HepG2 (cell line): Measurements from ENCODE around the gene RGCC.

Experiments
- CREM ChIP-seq, 2 experiments: sonication (generic) in 1 of 2; formaldehyde crosslinking in 1 of 2; IDR thresholded peaks; 2 replicates each; pipeline versions ENCODE4 v1.4.0 to v1.6.1; 2016 to 2020; ENCODE audit warnings: antibody characterized with exemption in 1 of 2, mild to moderate bottlenecking in 1 of 2, missing genetic modification reagents in 1 of 2
- FOXJ3 ChIP-seq: sonication (generic); formaldehyde crosslinking; IDR thresholded peaks from 2 replicates; pipeline ENCODE4 v1.4.0; 2020; ENCODE audit warnings: missing genetic modification reagents, mild to moderate bottlenecking, borderline replicate concordance
- FOXK1 ChIP-seq: sonication (generic); formaldehyde crosslinking; IDR thresholded peaks from 2 replicates; pipeline ENCODE4 v1.4.0; 2020; ENCODE audit warnings: low read depth, missing genetic modification reagents, borderline replicate concordance
- KDM5A ChIP-seq: fragments of 200-600 bp; sonication (generic); IDR thresholded peaks from 2 replicates; pipeline ENCODE4 v1.7.0; 2018; ENCODE audit warnings: antibody characterized with exemption, mild to moderate bottlenecking, low read length, borderline replicate concordance
- STAT6 ChIP-seq: sonication (generic); formaldehyde crosslinking; IDR thresholded peaks from 2 replicates; pipeline ENCODE4 v1.4.0; 2020; ENCODE audit warnings: missing genetic modification reagents, mild to moderate bottlenecking, borderline replicate concordance
- TF ChIP-seq, protein P1 (sequence below): sonication (generic); formaldehyde crosslinking; IDR thresholded peaks from 2 replicates; pipeline ENCODE4 v1.4.0; 2020; ENCODE audit warnings: mild to moderate bottlenecking, missing genetic modification reagents, borderline replicate concordance

GRCh38 chr13:41452462-41452861 lies 4.9 kb upstream of the RGCC start:
- no peak for TF ChIP-seq FOXK1 (CRISPR knock-in tag)
- TF ChIP-seq, protein P1, sequence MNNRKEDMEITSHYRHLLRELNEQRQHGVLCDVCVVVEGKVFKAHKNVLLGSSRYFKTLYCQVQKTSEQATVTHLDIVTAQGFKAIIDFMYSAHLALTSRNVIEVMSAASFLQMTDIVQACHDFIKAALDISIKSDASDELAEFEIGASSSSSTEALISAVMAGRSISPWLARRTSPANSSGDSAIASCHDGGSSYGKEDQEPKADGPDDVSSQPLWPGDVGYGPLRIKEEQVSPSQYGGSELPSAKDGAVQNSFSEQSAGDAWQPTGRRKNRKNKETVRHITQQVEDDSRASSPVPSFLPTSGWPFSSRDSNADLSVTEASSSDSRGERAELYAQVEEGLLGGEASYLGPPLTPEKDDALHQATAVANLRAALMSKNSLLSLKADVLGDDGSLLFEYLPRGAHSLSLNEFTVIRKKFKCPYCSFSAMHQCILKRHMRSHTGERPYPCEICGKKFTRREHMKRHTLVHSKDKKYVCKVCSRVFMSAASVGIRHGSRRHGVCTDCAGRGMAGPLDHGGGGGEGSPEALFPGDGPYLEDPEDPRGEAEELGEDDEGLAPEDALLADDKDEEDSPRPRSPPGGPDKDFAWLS (CRISPR knock-in tag): no peak
- TF ChIP-seq FOXJ3 (CRISPR knock-in tag): no peak
- TF ChIP-seq KDM5A: no peak
- TF ChIP-seq STAT6: no peak
- TF ChIP-seq CREM (IDR thresholded peaks at IDR 0.05): no peak
- no peak for TF ChIP-seq CREM (CRISPR knock-in tag; IDR thresholded peaks at IDR 0.05)
